GM18499 (cell line): ENCODE data around the gene PRND.
A peak's percentile ranks its signal among the peaks of the same experiment; 100 is the strongest.
"Not testable (repeated sequence)": the region's sequence is repeated elsewhere in the genome, so short reads cannot be mapped to it uniquely, and the experiment has no call there.

ENCODE experiments used
- ATAC-seq: cut with Tn5 transposase; IDR thresholded peaks from one replicate; pipeline ENCODE4 v1.9.1; 2021; ENCODE audit warnings: moderate number of reproducible peaks; ENCODE audit not compliant: insufficient read depth, unreplicated experiment

The PRND gene

DNA sequence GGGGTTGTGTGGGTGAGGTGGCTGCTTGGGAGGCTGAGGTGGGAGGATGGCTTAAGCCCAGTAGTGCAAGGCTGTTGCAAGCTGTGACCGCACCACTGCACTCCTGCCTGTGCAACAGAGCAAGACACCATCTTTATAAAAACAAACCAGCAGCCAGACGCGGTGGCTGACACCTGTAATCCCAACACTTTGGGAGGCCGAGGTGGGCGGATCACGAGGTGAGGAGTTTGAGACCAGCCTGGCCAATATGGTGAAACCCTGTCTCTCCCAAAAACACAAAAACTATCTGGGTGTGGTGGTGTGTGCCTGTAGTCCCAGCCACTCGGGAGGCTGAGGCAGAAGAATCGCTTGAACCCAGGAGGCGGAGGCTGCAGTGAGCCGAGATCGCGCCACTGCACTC lies 14.8 kb upstream of the PRND start:
- not testable (repeated sequence) for ATAC-seq

DNA sequence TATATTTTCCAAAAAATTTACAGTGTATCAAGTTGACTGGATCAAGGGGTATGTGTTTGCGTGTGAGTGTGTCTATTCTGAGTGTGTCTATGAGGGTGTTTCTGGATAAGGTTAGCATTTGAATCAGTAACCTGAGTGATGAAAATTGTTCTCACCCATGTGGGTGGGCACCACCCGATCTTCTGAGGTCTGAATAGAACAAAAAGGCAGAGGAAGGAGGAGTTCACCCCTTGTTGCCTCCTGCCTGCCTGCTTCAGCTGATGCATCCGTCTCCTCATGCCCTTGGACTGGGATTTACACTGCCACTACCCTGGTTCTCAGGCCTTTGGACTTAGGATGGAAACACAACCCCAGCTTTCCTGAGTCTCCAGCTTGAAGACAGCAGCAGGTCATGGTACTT lies 13.7 kb upstream of the PRND start:
- ATAC-seq, result no peak

DNA sequence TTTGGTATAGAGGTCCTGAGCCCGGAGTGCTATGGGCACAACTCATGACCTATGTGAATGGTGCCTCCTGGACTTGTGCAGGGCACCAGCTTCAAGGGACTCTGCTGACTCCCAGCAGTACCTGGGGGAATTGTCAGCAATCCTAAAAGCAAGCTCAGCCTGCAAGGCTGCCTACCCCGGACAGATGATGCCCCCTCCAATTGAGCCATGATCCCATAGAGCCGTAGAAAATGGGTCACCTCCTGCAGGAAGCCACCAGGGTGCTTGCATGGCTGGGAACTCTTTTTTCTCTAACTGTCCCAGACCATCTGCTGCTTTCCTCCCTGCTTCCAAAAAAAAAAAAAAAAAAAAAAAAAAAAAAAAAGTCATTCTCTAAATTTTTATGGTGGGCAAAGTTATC lies 12.9 kb upstream of the PRND start:
- no peak for ATAC-seq

DNA sequence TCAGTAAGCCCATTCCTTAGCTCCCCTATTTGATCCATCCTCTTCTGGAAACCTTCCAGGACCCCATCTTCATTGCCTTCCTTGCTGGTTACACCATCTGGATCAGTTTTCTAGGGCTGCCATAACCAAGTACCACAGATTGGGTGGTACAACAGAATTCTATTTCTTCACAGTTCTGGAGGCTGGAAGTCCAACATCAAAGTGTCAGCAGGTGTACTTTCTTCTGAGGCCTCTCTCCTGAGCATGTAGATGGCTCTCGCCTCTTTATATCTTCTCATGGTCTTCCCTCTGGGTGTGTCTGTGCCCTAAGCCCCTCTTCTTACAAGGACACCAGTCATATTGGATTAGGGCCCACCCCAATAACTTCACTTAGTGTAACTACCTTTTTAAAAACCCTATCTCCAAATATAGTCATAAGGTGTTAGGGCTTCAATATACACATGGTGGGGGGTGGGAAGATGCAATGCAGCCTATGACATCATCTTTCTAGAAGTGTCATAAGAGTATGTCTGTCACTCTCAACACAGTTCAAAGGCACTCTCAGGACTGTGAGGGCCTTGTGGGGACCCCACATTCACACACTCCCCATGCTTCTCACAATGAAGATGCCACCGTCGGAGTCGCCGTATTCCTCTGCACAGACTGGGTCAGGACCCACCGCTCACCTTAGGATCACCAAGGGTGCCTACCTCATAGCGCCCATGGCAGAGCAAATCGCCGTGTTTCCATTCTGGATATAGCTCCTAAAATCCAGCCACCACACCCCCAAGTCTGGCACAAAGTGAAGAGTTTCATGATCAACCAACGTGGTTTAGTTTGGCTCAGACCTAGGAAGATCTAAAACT lies 12.2 kb upstream of the PRND start:
- ATAC-seq, result no peak

DNA sequence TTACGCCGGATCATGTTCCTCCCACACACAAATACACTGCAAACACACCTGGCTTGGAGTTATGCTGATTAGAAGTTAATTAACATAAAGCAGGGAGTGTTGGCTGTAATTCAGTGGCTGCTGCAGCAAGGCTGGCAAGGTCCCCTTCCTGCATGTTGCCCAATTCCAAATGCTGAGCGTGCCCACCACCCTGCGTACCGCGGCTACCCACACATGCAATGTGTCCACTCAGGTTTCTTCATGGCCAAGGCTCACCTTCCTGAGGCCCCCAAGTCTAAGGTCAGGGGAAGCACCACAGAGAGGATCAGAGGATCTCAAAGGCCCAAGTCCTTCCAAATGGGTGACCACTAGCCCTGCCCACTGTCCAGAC lies 11.6 kb upstream of the PRND start:
- ATAC-seq, result no peak

DNA sequence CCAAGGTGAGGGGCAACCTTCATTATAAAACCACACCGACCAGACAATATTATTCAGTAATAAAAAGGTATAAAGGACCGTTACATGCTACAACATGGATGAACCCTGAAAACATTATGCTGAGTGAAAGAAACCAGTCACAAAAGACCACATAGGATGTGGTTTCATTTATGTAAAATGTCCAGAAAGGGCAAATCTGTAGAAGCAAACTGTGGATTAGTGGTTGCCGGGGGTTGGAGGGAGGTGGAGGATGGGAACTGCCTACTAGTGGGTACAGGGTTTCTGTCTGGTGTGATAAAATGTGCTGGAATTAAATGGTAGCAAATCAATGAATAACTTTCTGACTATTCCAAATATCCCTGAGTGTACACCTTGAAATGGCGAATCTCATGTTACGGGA lies 10.2 kb upstream of the PRND start:
- no peak for ATAC-seq

DNA sequence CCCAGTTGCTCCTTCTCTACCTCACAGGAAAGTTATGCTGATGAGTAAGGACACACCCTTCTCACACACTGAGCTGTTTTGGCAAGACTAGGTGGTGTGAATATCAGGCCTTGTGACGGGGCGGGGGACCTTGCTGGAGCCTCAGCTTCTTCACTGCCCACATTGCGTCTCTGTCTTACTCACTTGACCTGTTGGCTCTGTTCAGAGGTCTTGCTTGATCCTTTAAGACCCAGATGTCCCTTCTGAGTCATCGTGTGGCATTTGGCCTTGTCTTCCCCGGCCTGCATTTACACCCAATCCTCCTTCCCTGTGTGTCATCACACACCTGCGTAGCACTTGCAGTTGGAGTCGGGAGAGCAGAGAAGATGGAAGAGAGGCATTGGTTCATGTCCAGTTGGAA lies 8.3 kb upstream of the PRND start:
- no peak for ATAC-seq

DNA sequence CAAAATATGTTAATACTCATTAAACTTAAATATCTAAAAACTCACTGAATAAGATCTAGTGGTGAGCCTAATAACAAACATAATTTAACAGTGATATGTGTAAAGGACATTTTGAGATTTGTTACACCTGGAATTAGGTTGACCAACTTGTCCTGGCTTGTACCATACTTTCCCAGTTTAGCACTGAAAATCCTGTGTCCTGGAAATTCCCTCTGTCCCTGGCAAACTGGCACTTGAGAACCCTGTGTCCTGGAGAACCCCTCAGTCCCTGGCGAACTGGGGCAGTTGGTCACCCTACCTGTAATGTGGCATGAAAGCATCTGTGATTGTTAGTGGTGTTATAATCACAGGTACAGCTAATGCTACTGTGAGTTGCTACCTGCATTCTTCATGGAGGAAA lies 6.9 kb upstream of the PRND start:
- no peak for ATAC-seq

DNA sequence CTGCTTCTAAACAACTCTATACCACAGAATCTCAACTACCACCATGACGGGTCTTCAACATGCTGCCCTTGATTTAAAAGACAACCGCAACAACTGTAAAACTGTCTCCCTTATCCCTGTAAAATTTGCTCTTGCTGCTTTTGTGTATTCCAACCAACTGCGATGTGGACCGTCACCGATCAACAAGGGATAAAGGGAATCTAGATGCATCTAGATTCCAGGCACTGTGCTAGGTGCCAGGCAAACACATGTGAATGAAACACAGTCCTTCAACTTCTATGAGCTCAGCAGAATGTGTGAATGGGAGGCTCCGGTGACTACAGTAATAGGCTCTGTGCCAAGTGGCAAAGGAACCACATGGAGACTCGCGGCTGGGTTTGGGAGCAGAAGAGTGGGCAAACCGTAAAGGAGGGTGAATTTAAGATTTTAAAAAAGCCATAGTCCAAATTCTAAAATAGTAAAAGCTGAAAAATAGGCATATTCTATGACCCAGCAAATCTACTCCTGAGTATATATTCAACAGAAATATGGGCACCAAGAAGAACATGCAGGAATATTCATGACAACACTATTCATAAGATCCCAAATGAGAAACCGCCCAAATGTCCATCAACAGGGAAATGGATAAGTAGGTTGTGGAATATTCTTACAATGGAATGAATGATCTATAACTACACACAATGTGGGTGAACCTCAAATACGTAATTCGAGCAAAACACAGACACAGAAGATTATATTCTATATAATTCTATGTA lies 3.7 kb upstream of the PRND start:
- ATAC-seq, result no peak

DNA sequence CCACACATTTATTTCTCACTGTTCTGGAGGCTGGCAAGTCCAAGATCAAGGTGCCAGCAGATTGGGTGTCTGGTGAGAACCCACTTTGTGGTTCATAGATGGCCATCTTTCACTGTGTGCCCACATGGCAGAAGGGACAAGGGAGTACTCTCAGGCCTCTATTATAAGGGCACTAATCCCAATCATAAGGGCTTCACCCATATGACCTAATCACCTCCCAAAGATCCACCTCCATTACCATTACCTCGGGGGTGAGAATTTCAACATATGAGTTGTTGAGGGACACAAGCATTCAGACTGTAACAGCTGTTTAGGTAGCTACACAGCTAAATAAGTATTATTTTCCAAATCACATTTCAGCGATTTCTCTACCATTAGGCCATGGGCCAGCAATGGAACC lies 2.5 kb upstream of the PRND start:
- ATAC-seq, result no peak

DNA sequence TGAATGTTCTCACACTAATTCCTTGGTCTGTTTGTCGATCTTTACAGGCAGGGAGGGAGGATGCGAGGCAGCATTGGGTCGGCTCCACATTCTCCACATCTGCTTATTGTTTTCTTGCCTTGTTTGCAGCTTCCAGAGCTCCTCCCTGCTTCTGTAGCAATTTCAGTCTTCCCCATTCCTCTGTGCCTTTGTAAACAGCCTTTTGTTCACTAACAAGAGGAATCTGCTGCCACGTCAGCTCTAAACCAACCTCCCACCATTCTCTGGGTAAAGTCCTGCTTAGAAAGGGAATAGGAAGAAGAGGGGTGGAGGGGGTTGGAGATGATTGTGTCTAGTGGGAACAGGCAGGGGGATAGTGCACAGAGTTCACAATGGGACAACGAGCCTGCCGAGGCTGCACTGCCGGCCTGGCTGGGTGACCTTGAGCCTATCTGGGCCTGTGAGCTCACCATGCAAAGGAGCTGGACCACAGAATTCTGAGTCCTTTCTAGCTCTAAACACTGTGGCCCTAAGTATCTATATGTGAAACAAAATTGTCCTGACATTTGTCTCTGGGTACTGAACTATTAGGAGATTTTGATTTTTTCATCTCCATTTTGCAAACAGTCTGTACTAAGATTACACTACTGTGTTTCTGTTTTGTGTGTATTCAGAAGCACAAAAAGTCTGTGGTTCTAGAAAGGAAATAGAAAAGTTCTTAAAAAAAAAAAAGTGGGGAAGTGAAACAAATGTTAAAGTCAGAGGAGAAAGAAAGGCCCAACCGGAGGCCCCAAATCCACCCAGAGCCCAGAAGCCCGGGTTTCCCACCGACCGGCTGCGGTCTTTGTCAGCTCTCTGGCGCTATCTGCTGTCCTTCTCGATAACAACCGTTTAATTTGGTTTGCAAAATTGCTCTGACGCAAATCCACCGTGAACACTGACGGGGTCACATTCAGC lies 1.4 kb upstream of the PRND start:
- peak; percentile 93 for ATAC-seq

DNA sequence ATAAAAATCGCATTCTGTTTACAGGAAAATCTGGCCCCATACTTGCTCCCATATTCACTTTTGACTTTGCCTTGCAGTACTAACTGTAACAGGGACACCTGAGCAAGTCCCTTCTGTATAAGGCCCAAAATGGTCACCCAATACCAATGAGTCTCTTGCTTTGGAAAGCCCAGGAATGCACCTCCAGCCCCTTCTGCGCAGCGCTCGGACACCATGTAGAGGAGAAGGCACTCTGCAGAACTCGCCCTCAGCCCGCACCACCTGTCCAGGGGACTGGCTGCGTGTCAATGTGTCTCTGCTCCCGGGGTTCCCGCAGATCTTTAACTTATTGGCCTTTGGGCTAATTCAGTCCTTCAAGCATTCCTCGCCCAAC lies 746 bp upstream of the PRND start:
- ATAC-seq, result no peak

DNA sequence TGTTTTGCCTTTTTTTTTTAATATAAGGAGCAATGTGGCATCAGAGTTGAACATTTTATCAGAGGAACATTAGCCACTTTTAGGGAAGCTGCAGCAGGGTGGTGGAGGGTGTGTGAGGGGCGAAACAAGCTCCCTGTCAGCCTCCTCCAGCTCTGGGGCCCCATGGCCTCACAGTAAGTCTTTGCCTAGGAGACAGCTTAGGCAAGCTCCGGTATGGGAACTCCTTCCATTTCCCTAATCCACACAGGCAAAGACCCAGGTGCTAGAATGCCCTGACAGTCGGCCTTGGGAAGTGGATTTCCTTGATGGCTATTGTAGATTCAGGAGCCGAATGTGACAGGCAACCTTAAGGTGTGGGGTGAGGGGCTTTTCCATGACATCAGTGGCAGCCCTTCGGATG lies 862 bp downstream of the PRND start:
- ATAC-seq, result no peak

DNA sequence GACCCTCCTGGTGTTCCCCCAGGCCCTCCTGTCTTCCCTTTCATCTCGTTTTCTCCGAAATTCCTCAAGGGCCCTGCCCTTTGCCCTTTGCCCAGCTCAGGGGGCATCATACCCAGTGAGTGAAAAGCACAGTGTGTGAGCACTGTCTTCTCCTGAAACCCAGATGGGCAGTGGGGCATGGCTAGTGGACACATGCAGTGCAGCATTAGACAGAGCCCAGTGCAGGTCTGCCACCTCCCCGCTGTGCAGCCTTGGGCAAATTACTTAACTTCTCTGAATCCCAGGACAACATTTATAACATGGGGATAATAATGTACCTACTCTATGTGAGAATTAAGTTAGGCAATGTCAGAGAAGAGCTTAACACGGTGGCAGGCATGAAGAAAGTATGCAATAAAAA lies 1.3 kb downstream of the PRND start:
- ATAC-seq, result no peak

DNA sequence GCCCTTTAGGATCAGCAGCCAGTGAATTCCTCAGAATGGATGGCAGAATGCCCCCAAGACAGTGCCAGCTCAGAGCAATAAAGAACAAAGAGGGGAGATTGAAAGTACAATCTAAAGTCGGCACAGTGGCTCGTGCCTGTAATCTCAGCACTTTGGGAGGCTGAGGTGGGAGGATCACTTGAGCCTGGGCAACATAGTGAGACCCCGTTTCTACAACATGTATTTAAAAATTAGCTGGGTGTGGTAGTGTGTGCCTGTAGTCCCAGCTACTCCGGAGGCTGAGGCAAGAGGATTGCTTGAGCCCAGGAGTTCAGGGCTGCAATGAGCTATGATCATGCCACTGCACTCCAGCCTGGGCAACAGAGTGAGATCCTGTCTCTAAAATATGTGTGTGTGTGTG lies 1.8 kb downstream of the PRND start:
- not testable (repeated sequence) for ATAC-seq

DNA sequence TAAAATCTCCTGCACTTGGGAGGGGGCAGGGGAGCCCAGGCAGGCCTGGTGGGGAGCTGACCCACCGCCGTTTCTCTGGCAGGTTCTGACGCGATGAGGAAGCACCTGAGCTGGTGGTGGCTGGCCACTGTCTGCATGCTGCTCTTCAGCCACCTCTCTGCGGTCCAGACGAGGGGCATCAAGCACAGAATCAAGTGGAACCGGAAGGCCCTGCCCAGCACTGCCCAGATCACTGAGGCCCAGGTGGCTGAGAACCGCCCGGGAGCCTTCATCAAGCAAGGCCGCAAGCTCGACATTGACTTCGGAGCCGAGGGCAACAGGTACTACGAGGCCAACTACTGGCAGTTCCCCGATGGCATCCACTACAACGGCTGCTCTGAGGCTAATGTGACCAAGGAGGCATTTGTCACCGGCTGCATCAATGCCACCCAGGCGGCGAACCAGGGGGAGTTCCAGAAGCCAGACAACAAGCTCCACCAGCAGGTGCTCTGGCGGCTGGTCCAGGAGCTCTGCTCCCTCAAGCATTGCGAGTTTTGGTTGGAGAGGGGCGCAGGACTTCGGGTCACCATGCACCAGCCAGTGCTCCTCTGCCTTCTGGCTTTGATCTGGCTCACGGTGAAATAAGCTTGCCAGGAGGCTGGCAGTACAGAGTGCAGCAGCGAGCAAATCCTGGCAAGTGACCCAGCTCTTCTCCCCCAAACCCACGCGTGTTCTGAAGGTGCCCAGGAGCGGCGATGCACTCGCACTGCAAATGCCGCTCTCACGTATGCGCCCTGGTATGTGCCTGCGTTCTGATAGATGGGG lies 3.0 kb downstream of the PRND start:
- no peak for ATAC-seq

DNA sequence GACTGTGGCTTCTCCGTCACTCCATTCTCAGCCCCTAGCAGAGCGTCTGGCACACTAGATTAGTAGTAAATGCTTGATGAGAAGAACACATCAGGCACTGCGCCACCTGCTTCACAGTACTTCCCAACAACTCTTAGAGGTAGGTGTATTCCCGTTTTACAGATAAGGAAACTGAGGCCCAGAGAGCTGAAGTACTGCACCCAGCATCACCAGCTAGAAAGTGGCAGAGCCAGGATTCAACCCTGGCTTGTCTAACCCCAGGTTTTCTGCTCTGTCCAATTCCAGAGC lies 3.5 kb downstream of the PRND start:
- no peak for ATAC-seq

DNA sequence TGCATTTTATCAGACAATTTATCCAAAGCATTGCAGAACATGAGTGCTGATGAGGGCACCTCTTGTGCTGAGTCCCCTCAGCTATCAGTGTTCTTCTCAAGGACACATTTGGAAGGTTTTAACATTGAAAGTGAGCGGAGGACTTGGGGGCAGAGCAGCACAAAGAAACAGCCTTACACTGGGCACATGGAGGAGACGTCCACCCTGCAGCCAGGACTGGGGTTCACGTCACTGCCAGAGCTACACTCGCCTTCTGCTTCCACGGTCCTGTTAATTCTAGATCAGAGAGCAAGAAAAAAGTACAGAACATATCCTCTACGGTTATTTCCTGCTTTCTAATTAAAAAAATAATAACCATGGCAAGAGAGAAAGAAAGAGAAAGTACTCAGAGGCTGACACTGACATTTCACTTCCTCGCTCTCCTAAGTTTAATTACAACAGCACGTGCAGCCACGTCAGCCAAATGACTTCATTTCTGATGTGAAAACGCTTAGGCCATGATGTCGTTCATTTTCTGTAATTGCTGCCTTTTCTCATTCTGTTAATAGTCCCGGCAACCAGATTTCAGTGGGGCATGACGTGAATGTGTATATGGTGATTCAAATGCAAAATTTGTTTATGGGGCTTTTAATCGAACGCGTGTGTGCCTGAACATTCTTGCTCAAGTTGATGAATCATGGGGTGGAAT lies 5.1 kb downstream of the PRND start:
- no peak for ATAC-seq

DNA sequence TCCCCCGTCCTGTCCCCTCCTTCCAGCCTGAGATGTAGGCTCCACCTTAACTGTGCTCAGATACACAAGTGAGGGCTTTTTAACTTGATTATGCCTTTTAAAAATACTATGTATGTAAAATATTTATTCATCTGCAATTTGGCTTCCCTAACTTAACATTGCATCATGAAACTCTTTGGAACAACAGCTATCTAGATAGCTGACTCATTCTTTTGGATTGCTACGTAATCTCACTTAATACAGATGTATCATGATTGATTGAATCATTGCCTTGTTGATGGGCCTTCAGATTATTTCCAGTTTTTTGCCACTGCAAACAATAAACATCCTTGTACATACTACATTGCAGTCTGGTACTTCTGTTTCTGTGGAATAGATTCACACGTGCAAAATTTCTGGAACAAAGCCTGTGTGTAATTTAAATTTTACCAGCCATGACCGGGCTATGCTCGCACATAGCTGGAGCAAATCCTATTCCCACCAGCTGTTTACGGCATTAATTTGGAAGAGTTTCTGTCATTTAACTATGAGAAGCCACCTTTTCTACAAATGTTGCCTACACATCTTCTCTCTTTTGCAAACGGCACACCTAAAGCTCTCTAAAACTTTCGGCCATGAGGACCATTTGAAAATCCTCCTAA lies 6.5 kb downstream of the PRND start:
- no peak for ATAC-seq
